Stimulated activated CD4-positive, alpha-beta T cell treated with anti-CD3 and anti-CD28 coated beads, Interleukin-2, amount 100 ng/mL, for 4 hours (primary cell): Measurements from ENCODE around the gene SLC44A4.
"Not testable (repeated sequence)": the region's sequence is repeated elsewhere in the genome, so short reads cannot be mapped to it uniquely, and the experiment has no call there.

Source experiments
- DNase-seq: peaks from one replicate; pipeline ENCODE4 v3.0.0-alpha.2; 2020; ENCODE audit warnings: low read depth

The SLC44A4 gene

DNA sequence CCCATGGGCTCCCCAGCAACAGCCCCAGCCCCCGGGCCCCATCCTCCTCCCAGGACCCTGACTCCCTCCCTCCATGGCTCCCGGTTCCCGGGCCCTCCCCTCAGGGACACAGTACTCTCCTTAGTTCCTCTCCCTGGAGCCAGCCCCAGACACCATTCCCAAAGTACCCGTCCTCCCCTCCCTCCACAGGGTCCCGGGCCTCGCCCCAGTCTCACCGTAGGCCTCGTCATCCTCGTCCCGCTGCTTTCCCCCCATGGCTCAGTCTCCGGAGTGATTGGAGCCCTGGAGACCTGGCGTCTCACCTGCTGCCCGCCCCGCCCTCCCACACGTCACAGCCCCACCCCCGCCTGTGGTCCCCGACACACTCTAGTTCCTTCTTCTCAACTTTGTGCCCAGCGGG lies at the start of gene SLC44A4:
SLC44A4 (minus strand) TSS at position 272 of the 400 bp plus-strand sequence; CDS start at position 255, 17 bp downstream.
- no peak for DNase-seq

- no peak for DNase-seq
Observed at GRCh38 chr6:31928672-31928939, 49.8 kb upstream of the SLC44A4 start.

- no peak for DNase-seq
Observed at GRCh38 chr6:31927863-31928671, 49.3 kb upstream of the SLC44A4 start.

GRCh38 chr6:31927242-31927862 lies 48.6 kb upstream of the SLC44A4 start, which contains the start of gene C2:
C2 (plus strand) TSS chr6:31927717; CDS start chr6:31927753, 36 bp downstream.
- DNase-seq = no peak

GRCh38 chr6:31922942-31923341 lies 44.1 kb upstream of the SLC44A4 start:
- peak; percentile 10 for DNase-seq

- DNase-seq = no peak
Observed at GRCh38 chr6:31920811-31921210, 42.0 kb upstream of the SLC44A4 start.

DNA sequence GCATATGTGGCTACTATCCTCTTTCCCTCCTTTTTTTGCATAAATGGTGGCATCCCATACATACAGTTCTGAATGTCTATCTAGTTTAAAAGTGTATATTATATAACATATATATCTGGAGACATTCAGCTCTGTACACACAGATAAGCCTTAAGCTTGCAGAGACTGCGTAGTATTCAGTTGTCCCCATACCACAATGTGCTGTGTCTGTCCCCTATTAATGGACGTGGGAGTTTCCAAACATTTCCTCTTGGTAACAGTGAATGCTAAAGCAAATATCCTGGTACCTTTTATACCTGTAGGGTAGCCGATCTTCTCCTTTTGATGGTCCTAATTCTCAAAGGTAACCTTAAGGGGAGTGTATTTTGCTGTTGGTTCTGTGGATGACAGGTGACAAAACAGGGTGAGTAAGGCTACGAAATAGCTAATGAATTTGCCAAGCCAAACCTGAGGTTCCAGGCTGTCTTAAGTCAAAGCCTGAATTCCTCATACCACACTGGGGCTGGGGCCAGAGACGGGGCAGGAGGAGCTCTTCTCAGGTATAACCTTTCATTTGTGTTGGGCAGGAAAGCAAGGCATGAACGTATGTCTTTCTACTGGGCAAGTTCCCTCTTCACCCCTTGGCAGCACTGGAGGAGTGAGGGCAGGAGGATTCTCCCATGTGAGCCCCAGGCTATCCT lies 41.0 kb upstream of the SLC44A4 start:
- DNase-seq = no peak

GRCh38 chr6:31918069-31918720 lies 39.4 kb upstream of the SLC44A4 start:
- DNase-seq = no peak

GRCh38 chr6:31915756-31916155 lies 37.0 kb upstream of the SLC44A4 start:
- DNase-seq = no peak

DNA sequence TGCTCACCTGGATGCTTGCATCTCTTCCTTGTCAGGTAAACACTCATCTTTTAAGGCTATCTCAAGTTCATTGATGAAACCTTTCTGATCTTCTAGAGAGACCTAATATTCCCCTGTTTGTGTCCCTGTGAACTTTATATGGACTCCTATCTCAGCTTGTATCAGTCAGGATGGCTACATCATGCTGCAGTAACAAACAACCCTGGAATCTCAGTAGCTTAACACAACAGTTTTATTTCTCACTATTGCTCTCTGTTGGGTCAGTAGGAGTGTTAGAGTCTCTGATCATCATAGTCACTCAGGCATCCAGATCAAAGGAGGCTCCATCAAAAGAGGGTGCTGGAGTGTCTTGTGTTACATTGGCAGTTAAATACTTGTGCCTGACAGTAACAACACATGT lies 36.6 kb upstream of the SLC44A4 start:
- no peak for DNase-seq

- DNase-seq = no peak
Observed at GRCh38 chr6:31911826-31912585, 33.2 kb upstream of the SLC44A4 start.

- not testable (repeated sequence) for DNase-seq
Observed at GRCh38 chr6:31909298-31909697, 30.5 kb upstream of the SLC44A4 start.

DNA sequence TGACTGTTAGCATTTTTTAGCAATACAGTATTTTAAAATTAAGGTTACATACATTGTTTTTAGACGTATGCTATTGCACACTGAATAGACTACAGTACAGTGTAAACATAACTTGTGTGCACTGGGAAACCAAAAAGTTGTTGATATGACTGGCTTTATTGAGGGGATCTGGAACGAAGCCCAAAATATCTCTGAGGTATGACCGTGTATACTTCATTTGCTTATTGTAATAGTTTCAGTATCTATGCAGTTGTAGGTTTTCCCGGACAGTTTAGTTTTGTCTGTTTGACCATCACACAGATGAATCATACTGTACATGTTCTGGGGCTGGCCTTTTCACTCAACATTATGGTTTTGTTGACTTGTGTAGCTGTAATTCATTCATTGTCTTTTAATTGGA lies 30.0 kb upstream of the SLC44A4 start:
- no peak for DNase-seq

- DNase-seq = not testable (repeated sequence)
Observed at GRCh38 chr6:31908255-31908654, 29.5 kb upstream of the SLC44A4 start.

DNA sequence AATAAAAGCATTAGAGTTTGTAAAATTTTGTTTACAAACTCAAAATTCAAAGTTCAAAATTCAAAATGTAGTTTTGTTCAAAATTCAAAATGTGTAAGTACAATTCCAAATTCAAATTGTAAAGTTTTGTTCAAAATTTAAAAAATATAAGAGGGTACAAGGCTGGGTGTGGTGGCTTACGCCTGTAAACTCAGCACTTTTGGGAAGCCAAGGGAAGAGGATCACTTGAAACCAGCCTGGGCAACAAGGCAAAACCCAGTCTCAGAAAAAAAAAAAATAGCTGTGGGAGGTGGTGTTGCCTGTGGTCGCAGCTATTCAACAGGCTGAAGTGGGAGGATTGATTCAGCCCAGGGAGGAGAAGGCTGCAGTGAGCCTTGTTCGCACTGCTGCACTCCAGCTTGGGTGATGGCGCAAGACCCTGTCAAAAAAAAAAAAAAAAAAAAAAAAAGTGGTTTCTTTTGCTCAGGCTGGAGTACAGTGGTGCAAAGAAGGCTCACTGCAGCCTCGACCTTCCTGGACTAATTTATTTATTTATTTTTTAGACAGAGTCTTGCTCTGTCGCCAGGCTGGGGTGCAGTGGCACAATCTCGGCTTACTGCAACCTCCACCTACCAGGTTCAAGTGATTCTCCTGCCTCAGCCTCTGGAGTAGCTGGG lies 28.5 kb upstream of the SLC44A4 start:
- DNase-seq = no peak

DNA sequence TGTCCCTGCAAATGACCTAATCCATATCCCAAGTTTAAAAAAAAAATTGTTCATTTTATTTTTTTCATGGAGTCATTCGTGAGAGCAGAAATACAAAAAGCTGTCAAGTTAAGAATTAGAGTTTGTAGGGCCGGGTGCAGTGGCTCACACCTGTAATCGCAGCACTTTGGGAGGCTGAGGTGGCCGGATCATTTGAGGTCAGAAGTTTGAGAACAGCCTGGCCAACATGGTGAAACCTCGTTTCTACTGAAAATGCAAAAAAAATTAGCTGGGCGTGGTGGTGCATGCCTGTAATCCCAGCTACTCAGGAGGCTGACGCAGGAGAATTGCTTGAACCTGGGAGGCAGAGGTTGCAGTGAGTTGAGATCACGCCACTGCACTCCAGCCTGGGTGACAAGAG lies 27.9 kb upstream of the SLC44A4 start:
- DNase-seq = not testable (repeated sequence)

GRCh38 chr6:31906122-31906521 lies 27.3 kb upstream of the SLC44A4 start:
- no peak for DNase-seq

GRCh38 chr6:31905041-31905440 lies 26.2 kb upstream of the SLC44A4 start:
- no peak for DNase-seq

DNA sequence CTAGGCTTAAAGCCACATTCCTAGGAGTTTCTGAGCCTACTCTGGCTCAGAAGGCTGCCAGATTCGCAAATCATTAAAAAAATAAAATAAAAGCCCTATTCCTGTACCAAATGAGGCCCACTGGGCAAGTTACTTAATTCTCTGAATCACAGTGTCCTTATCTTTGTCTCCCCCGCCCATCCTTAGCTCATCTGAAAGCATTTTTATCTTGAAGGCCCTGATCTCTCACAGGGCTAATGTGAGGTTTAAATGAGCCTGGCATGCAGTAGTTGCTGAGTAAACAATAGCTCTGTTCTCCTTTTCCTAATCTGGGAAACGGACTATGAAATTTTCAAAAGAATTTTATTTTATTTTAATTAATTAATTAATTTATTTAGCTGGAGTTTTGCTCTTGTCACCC lies 25.2 kb upstream of the SLC44A4 start:
- DNase-seq = no peak

DNA sequence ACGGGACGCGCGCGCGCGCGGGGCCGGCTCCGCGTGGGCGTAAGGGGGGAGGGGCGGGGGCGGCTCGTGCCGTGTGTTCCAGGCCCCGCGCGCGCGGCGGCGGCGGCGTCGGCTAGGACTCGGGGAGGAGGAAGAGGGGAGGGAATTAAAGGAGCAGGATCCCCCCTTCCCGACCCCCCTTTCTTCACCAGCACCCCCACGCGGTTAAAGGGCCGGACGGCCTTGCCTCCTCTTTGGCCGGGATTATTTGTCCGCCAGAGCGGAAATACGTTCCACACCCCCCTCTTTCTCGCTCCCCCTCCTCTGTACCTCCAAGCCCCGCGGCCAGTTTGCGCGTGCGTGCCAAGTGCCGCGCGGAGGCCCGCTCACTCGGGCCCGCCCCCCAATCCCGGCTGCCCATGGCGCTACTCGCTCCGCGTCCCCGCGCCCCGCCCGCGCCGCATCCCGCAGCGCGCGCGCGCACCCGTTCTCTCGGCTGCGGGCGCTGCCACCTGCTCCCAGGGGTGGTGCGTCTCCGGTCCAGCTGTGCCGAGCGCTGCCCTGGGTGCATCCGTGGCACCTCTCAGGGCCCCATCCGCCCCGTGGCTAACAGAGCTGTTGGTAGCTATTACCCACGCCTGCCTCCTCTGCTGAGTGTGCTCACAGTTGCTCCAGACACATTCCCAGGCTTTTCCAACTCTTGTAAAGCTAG lies 23.3 kb upstream of the SLC44A4 start, which contains the start of gene ZBTB12:
ZBTB12 (minus strand) TSS at position 134 of the 691 bp plus-strand sequence. CDS start 781 bp downstream, outside the sequence.
- DNase-seq = peak; percentile 79
